ENCODE data around the gene RNF207.

RNF207 gene

DNA sequence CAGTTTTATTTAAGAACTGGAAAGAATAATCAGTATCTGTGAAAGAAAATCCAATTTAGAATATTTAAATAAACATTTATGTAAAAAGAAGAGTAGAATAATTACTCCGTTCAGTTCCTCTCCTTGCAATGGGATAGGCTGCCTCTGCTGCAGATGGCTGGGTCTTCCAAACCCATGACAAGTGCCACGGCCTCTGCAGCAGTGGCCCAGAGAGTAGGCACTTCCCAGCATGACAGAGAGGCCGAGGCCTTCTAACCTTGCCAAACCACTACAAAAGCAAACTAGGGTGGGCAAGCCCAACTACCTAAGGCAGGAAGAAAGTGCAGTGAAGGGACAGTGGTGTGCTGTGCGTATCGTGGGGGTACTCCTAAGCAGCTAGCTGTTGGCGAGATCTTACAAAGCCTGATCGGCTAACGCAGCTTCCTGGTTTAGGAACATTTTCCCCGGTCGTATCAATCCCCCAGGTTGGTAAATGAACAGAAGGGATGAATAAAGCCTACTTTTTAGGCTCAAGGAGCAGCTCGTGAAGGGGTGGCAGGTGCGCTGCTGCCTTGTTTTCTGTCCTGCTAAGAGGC lies 15.4 kb downstream of the RNF207 start:
- TF ChIP-seq CTCF (IDR thresholded peaks at IDR 0.05; ENCODE audit: low read depth, low read length): no peak
- no peak for DNase-seq (ENCODE audit: extremely low read depth, low read depth)

DNA sequence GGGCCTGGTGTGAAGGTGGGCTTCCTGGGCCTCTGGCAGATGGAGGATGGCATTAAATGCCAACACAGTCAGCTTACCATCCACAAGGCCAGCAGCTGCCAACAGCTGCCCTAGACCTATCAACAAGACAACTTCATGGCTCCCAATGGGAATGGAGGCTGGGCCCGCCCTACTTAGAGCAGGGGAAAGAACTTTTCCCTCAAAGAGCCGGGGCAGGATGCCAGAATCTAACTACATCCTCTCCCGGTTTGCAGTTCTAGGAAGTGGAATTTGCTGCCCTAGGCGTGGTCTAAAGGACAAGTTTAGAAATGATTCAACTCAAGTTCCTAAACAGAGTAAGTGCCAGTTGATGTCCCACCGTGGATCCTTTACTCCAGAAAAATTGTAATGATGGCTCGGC lies 16.7 kb downstream of the RNF207 start:
- TF ChIP-seq CTCF (IDR thresholded peaks at IDR 0.05; ENCODE audit: low read depth, low read length): no peak

GRCh38 chr1:6223617-6224016 lies 17.7 kb downstream of the RNF207 start:
- no peak for TF ChIP-seq CTCF (IDR thresholded peaks at IDR 0.05; ENCODE audit: low read depth, low read length)
- DNase-seq (ENCODE audit: extremely low read depth, low read depth): no peak

More for the DNA sequence above, 16.7 kb downstream of the RNF207 start:
- DNase-seq (ENCODE audit: extremely low read depth, low read depth): no peak

DNA sequence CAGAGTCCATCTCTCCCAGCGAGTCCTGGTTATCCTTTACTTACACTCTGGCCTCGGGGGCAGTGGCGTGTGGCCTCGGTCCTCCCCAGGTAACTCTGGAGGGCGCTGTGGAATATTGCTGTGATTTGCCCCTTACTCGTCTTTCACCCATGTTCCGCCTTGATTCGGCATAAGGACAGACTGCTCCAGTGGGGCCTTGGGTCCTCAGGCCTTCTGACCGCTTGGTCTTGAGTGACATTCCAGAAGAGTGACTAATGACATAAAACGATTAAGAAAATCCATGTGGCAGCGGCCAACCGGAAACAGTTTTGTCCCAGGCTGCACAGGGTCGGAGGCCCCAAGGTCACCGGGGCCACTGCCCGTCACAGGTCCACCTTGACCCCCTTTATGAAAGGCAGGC lies 18.8 kb downstream of the RNF207 start:
- DNase-seq (ENCODE audit: extremely low read depth, low read depth): no peak
- TF ChIP-seq CTCF (IDR thresholded peaks at IDR 0.05; ENCODE audit: low read depth, low read length): no peak

- no peak for DNase-seq (ENCODE audit: extremely low read depth, low read depth)
- no peak for TF ChIP-seq CTCF (IDR thresholded peaks at IDR 0.05; ENCODE audit: low read depth, low read length)
Observed at GRCh38 chr1:6225651-6226050, 19.7 kb downstream of the RNF207 start.

GRCh38 chr1:6233376-6233775 lies 27.5 kb downstream of the RNF207 start:
- no peak for TF ChIP-seq CTCF (IDR thresholded peaks at IDR 0.05; ENCODE audit: low read depth, low read length)
- no peak for DNase-seq (ENCODE audit: extremely low read depth, low read depth)

DNA sequence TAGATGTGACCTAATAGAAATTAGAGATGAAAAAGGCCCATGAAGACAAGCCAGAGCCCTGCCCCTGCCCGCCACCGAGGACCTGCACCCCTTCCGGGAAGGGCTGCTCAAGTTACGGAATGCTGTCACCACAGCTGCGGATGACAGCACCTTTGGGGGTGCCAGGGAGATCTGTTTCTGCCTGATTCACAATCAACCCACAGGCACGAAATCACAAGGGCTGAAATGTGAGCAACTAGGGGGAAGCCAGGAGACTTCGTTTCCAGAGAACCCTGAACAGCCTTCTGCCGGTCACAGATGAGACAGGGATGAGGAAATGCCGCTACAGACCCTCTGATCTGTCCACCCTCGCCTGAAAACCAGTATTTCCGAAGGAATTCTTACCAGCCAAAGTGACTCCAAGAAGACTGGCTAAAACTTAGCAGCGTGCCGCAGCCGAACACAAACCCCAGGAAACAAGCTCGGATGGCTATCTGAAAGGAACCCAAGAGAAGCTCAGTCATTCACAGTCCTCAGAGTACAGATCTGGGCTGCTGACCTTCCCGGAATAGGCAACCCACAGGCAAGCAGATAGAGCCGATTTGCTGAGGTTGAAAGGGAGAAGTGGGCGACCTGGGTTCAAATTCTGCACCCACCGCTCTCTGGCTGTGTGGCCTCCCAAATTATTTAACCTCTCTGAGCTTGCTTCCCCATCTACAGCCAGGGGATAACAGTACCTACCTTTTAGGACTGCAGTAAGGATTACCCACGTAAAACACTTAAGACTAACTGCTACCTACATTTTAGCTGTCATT lies 28.8 kb downstream of the RNF207 start:
- DNase-seq (ENCODE audit: extremely low read depth, low read depth): no peak
- TF ChIP-seq CTCF (IDR thresholded peaks at IDR 0.05; ENCODE audit: low read depth, low read length): no peak

Measured in AG09319 (cell line).